Left kidney (tissue), 2 donors: Measurements from ENCODE around the gene TPPP. TPM values are rescaled to one million over a fixed set of nuclear protein-coding genes. Genes with fewer than 3 reads are reported as not detected.

Source experiments
- DNase-seq: peaks from one replicate; pipeline ENCODE4 v3.0.0-alpha.2; 2013
- polyA plus RNA-seq: library from polyadenylated mRNA; unstranded; fragments of 120-200 nt; gene quantifications from one replicate; pipeline ENCODE4 v1.2.1, GENCODE V29; 2013; ENCODE audit not compliant: insufficient read length

TPPP gene
- polyA plus RNA-seq, 1 donor: 7.3 TPM

DNA sequence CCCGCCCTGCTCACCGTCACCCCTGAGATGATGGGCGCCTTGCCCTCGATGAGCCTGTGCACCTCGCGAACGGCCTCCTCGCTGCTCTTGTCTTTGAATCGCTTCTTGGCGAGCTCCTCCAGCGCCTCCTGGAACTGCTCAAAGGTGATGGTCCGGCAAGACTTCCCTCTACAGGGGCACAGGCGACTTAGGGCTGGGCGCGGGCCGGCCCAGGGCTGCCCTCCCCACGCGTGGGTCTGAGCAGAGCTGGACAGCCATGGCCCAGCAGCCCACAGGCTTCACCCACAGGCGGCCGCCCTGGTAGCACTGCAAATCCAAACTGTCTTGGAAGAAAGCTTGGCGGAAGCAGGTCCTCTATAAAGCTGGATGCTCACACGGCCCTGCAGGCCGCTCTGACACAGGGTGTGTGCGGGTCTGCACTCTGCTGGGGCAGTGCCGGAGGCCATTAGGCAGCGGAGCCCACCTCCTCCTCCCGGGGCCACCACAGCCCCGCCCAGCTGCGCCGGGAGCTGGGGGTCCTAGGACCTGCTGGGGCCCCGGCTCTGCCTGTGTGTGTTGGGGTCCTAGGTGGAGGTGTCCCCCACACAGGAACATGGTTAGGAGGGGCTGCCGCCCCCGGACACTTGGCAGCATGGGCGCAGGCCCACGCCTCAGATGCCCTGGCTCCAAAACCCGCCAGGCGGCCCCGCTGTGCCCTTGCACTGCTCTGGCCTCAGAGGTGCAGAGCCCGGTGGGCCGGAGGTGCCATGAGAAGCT is 27.0 kb downstream of the TPPP start:
- no peak for DNase-seq

DNA sequence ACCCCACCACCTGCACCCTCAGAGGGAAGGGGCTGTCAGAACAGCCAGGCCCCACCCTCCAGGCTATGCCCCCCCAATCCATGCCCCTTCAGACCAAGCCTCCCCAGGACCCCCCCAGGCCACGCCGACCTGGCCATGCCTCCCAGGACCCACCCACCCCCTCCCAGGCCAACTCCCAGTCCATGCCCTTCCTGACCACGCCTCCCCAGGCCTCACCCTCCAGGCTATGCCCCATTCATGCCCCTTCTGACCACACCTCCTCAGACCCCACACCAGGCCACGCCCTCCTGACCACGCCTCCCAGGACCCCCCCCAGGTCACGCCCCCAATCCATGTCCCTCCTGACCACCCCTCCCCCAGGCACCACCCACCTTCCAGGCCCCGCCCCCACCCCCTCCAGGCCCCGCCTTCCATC is 27.6 kb downstream of the TPPP start:
- DNase-seq: no peak

DNA sequence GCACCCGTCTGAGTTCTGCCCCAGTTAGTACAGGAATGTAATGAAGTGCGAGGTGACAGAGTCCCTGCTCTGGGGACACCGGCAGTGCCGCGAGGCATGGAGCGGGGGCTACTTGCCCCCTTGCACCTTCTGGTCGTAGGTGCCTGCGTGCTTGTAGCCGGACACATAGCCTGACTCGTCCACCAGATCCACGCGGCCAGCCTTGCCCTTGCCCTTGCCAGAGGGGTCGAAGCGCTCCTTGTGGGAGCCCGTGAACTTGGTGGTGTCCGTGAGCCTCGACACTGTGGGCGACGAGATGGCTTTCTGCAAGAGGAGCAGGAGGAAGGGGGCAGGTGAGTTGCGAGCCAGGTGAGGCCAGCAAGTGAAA is 28.2 kb downstream of the TPPP start:
- DNase-seq: no peak

DNA sequence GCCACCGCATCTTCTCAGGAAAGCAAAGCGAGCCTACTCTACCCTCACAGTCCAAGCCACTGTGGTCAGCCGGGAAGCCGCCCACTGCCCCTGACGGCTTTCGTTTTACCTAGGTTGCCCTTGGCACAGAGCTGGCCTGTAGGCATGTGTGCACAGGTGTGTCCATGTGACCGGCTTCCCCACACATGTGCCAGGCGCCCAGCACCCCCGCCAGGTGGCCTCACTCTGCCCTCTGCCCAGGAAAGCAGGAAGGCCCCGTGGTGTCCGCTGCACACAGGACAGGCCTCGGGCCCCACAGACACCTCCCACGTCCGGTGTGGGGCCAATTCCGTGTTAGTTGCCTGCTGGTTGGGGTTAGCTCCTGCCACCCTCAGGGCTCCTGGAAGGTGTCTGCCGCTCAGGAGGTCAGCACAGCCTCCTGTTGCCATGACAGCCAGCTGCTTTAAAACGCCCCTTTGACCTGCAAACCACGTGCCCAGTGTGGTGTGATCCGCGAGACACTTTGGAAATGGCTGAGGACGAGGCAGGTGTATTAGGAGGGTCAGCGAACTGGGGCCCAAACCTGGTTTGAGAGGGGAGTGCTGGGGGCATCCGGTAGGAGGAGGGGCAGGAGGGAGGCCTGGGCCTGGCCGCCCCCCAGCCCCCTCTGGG is 28.7 kb downstream of the TPPP start:
- DNase-seq: no peak

DNA sequence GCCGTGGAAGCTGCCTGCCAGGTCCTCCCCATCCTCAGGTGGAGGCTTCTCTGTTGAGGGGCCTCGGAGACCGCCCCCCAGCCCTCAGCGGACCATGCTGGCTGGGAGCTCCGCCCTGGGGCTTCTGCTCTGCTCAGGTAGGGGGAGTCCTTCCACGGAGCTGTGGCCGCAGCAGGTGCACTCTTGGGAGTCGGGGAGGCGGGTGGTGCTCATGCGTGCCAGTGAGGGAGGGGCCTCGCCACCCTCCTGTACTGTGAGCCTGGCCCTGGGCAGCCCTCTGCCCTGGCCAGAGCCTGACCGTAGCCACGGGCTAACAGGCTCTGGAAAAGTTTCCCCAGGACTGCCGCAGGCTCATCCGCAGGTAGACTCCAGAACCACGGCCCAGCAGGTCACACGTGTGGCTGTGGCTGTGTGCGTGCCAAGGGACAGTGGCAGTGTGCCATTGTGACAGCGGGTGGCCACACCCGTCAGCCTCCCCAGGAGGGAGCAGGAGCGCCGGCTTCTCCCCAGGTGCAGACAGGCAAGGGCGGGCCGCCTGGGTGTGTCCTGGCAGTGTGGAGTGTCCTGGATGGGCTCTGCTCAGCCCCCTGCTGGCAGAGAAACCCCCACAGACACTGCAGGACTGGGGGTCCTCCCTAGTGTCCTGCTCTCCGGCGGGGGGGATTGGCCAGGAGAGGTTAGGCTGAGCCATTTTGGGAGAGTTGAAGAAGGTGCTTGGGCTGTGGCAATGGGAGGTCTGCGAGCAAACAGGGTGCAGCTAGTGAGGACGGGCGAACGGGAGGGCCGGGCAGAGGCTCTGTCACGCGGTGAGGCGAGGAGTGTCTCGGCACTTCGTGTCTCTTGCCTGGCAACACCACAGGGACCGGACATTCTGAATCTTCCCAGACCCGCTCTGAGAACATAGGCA is 29.5 kb downstream of the TPPP start:
- DNase-seq: no peak

DNA sequence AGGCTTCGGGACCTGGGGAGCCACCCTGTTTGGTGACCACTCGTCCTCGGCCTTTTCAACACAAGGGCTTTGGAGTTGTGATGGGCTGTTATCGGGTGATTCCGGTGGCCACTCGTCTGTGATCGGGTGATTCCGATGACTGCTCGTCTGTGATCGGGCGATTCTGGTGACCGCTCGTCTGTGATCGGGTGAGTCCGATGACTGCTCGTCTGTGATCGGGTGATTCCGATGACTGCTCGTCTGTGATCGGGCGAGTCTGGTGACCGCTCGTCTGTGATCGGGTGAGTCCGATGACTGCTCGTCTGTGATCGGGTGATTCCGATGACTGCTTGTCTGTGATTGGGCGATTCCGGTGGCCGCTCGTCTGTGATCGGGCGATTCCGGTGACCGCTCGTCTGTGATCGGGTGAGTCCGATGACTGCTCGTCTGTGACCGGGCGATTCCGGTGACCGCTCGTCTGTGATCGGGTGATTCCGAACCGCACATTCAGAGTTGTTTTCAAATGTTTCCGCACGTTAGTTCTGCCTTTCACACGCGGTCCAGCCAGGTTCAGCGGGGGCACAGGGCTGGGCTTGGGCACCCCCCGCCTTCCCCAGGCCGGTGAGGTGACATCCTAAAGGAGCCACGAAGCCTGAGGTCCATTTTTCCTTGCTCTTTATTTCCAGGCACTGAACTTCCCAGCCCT is 30.3 kb downstream of the TPPP start:
- DNase-seq: no peak

DNA sequence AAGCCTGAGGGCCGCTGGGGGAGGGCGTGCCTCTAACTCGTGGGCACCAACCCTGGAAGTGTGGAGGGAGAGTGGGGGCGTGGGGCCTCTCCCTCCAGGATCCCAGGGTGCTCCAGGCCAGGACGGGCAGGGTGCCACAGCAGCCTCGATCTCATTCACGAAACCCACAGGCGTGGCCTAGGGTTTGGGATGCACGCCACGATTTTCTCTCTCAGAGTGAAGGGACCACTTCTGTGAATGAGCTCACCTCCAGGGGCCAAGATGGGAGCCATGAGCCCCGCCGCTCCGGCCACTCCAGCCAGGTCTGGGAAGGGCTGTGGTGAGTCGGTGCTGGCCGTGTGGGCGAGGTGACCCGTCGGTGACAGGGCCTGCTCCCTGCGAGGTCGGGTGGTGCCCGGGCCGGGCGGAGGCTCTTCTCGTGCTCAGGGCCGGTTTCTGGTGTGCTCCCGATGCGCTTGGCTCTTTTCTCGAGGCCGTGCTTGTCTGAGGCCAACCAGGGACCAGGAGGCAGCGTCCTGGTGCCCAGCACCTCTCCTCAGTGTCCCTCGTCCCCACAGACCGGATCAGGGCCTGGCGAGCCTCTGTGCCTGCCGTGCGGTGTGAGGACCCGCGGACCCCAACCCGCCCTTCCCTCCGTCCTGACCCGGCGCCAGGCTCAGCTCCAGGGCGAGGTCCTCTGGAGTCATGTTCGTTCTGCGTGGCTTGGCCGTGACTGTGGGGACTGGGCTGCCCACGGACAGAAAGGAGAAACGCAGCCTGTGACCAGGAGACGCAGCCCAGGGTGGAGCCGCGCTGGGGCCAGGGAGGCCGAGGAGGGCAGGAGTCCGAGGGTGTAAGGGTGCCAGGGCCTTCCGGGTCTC is 31.0 kb downstream of the TPPP start:
- DNase-seq: no peak

DNA sequence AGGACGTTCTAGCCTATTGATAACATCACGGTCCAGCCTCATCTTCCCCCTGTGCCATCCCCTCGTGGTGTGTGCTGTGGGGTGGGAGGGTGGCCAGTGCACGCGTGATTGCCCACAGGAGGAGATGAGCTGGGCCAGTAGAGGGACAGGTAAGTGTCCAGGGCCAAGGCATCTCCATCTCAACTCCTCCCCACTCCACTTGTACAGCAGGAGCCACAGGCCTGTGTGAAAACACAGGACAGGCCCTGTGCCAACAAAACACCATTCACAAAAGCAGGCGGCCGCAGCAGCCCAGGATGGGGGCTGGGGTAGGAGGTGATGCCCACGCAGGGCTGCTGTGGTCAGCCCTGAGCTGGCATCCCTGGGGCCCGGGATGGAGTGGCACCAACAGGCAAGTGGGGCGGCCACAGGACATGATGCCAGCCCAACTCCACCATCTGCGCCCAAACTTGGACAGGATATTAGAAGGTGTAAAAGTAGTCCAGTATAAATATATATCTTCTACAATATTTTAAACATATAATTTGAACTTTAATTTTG is 32.6 kb downstream of the TPPP start:
- no peak for DNase-seq

DNA sequence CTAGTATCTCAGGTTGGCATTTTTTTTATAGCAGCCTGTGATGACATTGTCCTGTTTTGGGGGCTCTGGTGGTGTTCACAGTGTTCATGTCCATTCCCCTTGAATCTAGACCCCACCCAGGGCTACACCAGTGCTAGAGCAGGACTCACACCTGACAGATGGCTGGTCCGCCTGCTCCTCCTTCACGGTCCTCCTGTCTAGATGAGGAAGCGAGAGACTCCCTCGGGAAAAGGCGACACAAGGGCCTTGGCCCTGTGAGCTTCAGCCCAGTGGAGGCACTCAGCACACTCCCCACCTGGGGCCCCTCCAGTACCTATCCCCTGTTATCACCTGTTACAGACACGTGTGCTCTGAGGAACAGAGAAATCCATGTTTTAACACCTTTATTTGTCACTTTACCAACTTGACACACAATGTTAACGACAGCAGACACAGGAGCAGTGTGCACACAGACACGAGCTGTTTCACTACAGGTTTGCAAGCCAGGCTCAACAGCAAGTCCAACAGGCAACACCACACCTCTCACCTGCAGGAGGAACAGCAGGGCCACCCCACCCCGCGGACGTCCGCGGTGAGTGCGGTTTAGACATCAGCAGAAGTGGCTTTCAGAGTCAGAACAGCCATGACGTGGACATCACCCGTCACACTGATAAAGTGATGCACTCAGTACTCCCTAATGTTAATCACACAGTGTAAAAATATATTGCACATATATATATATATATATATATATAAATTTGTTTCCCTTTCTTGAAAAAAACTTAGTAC is 33.5 kb downstream of the TPPP start:
- DNase-seq: no peak

DNA sequence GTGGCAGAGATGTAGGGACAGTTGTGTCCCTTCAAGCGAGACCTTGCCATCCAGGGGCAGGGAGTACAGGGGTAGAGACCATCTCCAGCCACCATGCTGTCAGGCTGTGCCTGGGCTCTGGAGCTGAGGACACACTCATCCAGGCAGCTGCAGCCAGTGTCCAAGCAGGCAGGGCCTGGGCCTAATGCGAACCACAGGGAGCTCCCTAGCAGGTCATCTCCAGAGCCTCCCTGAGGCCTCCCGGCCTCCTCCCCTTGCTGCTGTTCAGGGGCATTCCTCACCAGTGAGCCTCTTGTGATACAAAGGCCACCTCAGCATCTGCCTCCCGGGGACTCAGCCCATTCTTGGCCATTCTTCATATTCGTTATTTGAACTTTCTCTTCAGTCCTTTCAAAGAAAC is 35.0 kb downstream of the TPPP start:
- no peak for DNase-seq

DNA sequence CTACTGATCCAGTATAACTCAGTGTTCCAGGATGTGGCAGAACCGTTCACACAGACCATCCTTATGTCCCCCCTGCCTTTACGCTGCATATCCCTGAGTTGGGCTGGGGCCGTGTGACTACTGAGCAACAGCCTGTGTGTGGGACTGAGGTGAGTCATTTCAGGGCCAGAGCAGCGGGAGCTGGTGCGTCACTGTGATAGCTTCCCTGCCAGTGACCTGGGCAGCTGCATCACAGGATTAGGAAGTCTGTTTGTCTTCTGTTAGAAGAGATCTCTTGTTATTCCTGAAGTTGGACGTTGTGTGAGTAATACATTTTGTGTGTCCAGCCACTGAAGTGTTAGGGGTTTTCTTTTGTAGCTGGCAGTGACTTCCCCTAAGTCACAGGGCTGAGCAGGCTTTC is 35.6 kb downstream of the TPPP start:
- DNase-seq: no peak

DNA sequence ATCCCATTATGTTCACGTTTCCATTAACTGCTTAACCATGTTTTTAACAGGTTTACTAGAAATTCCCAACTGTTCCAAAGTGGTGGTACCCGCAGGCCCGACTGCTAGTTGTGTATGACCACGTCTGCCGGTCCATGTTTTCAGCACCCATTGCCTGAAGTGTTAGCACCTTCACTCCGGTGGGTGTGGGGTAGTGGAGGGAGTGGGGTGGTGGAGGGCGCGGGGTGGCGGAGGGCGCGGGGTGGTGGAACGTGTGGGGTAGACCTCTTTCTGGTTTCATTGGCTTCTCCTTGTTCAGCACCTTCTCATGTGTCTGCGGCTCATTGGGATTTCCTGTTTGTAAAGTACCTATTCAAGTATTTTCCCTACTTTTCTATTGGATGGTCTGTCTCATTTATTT is 37.7 kb downstream of the TPPP start:
- no peak for DNase-seq

DNA sequence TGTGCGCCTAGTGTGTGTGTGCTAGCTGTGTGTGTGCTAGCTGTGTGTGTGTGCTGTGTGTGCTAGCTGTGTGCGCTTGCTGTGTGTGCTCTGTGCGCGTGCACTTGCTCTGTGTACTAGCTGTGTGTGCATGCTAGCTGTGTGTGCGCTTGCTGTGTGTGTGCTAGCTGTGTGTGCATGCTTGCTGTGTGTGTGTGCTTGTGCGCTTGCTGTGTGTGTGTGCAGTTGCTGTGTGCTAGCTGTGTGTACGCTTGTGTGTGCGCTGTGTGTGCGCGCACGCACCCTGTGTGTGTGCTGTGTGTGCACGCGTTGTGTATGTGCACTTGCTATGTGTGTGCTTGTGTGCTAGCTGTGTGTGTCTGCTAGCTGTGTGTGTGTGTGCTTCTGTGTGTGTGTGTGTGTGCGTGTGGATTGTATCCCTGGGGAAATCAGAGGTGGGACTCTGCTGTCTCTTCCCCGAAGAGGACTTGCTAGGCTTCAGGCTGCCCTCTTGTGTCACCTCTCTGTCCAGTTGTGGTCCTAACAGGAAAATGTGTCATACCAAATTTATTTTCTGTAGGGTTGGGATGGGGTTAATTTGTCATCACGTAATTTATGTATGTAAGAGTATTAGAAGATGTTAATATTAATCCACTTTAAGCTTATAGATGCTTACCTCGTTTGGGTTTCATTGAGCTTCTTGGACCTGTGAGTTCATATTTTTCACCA is 38.9 kb downstream of the TPPP start:
- DNase-seq: no peak

DNA sequence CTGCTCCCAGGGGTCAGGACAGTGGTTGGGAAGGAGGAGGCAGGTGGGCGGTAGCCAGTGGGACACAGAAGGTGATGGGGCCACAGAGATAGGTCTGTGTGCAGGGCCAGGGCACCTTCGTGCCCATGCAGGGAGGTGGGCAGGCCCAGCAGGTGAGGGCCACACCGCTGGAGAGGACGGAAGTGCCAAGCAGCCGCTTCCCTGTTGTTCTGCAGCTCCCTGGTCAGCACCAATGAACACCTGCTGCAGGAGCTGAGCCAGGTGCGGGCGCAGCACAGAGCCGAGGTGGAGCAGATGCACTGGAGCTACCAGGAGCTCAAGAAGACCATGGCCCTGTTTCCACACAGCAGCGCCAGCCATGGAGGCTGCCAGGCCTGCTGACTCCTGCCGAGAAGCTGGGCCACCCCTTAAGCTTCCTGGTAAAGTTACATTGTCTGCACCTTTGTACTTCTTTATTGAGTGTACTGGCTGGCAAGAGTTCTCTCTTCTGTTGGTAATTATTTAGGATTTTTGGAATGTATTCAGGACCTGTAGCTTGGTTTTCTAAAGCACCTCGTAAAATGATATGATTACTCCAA is 40.3 kb downstream of the TPPP start:
- no peak for DNase-seq

DNA sequence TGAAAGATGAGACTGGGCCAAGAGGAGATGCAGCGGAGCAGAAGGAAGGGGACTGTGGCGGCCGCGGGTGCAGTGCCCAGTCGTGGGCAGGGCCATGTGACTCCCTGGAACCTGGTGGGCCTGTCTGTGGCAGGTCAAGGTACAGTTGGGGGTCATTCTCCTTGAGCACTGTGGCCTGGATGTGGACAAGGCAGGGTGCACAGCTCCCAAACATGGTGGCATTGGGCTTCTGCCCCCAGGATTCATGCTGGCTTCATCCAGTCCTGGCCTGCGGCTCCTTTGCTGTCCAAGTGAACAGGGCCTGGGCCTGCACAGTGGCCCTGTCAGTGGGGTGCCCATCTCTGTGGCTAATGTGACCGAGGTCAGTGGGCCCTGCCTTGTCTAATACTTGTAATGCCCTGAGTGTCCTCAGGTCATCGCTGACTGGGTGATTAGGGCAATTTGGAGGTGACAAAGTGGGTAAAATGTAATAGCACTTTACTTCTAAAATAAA is 41.1 kb downstream of the TPPP start:
- no peak for DNase-seq

DNA sequence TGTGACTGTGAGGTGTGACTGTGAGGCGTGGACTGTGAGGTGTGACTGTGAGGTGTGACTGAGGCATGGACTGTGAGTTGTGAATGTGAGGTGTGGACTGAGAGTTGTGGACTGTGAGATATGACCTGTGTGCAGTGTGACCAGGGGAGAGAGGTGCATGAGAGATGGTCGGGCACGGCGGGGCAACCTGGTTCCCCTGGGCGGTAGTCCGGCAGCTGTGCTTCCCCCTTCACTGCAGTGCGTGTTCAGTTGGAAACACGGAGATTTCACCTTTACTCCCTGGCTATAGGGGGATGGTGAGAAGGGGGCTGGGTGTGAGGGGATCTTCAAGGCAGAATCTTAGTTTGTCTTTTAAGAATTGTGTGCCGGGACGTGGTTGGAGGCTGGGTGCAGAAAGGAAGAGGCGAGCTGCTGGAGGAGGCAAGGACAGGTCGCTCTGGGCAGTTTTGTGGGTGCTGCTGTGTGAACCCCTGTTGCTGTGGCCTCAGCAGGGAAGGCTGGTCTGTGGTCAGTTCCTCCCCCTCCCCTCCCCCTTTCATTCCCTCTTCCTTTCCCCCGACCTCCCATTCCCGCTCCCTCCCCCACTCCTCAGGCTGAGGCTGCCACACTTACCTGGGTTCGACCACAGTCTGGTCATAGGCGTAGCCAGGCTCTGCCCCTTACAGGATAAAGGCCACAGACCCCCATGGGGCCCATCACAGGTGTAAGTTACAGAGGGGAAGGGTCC is 41.7 kb downstream of the TPPP start:
- DNase-seq: no peak

DNA sequence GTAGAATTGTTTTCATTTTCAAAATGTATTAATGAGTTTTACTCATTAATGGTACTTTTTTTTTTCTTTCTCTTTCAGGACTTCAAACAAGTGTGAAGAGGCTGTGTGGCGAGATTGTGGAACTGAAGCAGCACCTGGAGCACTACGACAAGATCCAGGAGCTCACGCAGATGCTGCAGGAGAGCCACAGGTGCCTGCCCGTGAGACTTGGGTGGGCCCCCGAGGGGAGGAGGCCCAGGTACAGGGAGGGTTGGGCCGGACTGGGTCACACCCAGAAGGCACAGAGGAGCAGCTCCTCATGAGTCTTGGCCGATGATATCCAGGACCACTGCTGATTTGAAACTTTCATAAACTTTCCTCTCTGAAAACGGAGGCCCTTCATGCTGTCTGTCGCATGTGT is 45.4 kb downstream of the TPPP start:
- no peak for DNase-seq

DNA sequence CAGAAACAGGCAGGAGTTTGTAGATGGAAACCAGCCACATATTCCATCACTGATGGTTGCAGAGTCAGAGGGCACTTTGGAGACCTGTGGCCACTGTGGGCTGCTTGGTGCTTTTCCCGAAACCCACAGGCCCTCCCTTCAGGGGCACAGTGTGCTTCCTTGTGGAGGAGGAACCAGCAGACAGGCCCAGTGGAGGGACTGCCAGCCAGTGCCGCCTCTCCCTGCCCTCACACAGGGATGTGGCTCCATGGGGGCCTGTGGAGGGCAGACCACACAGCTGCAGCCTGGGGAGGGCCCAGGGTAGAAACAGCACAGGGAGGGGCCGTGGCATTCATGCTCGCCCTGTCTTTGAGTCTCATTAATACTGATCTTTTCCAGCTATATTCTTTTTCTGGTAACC is 45.8 kb downstream of the TPPP start:
- DNase-seq: no peak
